ENCODE measurements around the gene AMIGO1.

Gene AMIGO1

GRCh38 chr1:109502364-109502851, 7.1 kb downstream of the AMIGO1 start:
- peaks cover 8% of the 10 kb centered on the region for H3K36me3 ChIP-seq (ENCODE audit: control insufficient read depth, insufficient read depth, low read length)
- no peaks in the 10 kb centered on the region for H3K9me3 ChIP-seq (ENCODE audit: control insufficient read depth, low read length)
- H3K4me1 ChIP-seq (ENCODE audit: control insufficient read depth, insufficient read depth, low read length, poor library complexity, severe bottlenecking): peaks cover 84% of the 10 kb centered on the region
- H3K27me3 ChIP-seq (replicated peaks; ENCODE audit: control insufficient read depth, insufficient read depth, low read length, poor library complexity, severe bottlenecking): no peaks in the 10 kb centered on the region
- peak overlapping the region; percentile 90 for H3K27ac ChIP-seq (ENCODE audit: insufficient read depth, low read length, poor library complexity, severe bottlenecking)
- H3K4me3 ChIP-seq (ENCODE audit: insufficient read depth, low read depth, low read length, poor library complexity, severe bottlenecking): peak overlapping the region; percentile 31
- DNase-seq: peak; percentile 24 to 55 (median 51)

GRCh38 chr1:109501644-109502363, 7.7 kb downstream of the AMIGO1 start:
- H3K27ac ChIP-seq (ENCODE audit: insufficient read depth, low read length, poor library complexity, severe bottlenecking): peak overlapping the region; percentile 90
- H3K9me3 ChIP-seq (ENCODE audit: control insufficient read depth, low read length): no peaks in the 10 kb centered on the region
- peaks cover 85% of the 10 kb centered on the region for H3K4me1 ChIP-seq (ENCODE audit: control insufficient read depth, insufficient read depth, low read length, poor library complexity, severe bottlenecking)
- H3K36me3 ChIP-seq (ENCODE audit: control insufficient read depth, insufficient read depth, low read length): peaks cover 15% of the 10 kb centered on the region
- peak overlapping the region; percentile 38 for H3K4me3 ChIP-seq (ENCODE audit: insufficient read depth, low read depth, low read length, poor library complexity, severe bottlenecking)
- no peak for DNase-seq
- no peaks in the 10 kb centered on the region for H3K27me3 ChIP-seq (replicated peaks; ENCODE audit: control insufficient read depth, insufficient read depth, low read length, poor library complexity, severe bottlenecking)

GRCh38 chr1:109500941-109501381, 8.6 kb downstream of the AMIGO1 start:
- Histone ChIP-seq H3K27ac (ENCODE audit: insufficient read depth, low read length, poor library complexity, severe bottlenecking) (peak overlapping the region; percentile 90), H3K4me3 (ENCODE audit: insufficient read depth, low read depth, low read length, poor library complexity, severe bottlenecking) (peak overlapping the region; percentile 3), H3K36me3 (ENCODE audit: control insufficient read depth, insufficient read depth, low read length) (peaks cover 23% of the 10 kb centered on the region), H3K9me3 (ENCODE audit: control insufficient read depth, low read length) (no peaks in the 10 kb centered on the region), H3K4me1 (ENCODE audit: control insufficient read depth, insufficient read depth, low read length, poor library complexity, severe bottlenecking) (peaks cover 81% of the 10 kb centered on the region), H3K27me3 (replicated peaks; ENCODE audit: control insufficient read depth, insufficient read depth, low read length, poor library complexity, severe bottlenecking) (no peaks in the 10 kb centered on the region)
- no peak for DNase-seq

GRCh38 chr1:109499661-109500536, 9.6 kb downstream of the AMIGO1 start:
- H3K27me3 ChIP-seq (replicated peaks; ENCODE audit: control insufficient read depth, insufficient read depth, low read length, poor library complexity, severe bottlenecking): no peaks in the 10 kb centered on the region
- H3K4me1 ChIP-seq (ENCODE audit: control insufficient read depth, insufficient read depth, low read length, poor library complexity, severe bottlenecking): peaks cover 81% of the 10 kb centered on the region
- peak overlapping the region; percentile 90 for H3K27ac ChIP-seq (ENCODE audit: insufficient read depth, low read length, poor library complexity, severe bottlenecking)
- H3K9me3 ChIP-seq (ENCODE audit: control insufficient read depth, low read length): no peaks in the 10 kb centered on the region
- H3K36me3 ChIP-seq (ENCODE audit: control insufficient read depth, insufficient read depth, low read length): peaks cover 28% of the 10 kb centered on the region
- peak in 2 of 3 donors; percentile 43 to 50 for DNase-seq
- H3K4me3 ChIP-seq (ENCODE audit: insufficient read depth, low read depth, low read length, poor library complexity, severe bottlenecking): no peak overlapping the region

- Histone ChIP-seq H3K4me1 (ENCODE audit: control insufficient read depth, insufficient read depth, low read length, poor library complexity, severe bottlenecking) (peaks cover 81% of the 10 kb centered on the region), H3K27me3 (replicated peaks; ENCODE audit: control insufficient read depth, insufficient read depth, low read length, poor library complexity, severe bottlenecking) (no peaks in the 10 kb centered on the region), H3K36me3 (ENCODE audit: control insufficient read depth, insufficient read depth, low read length) (peaks cover 28% of the 10 kb centered on the region), H3K27ac (ENCODE audit: insufficient read depth, low read length, poor library complexity, severe bottlenecking) (no peak overlapping the region), H3K4me3 (ENCODE audit: insufficient read depth, low read depth, low read length, poor library complexity, severe bottlenecking) (no peak overlapping the region), H3K9me3 (ENCODE audit: control insufficient read depth, low read length) (no peaks in the 10 kb centered on the region)
- DNase-seq: no peak
Measured at GRCh38 chr1:109499081-109499480, 10.4 kb downstream of the AMIGO1 start.

- Histone ChIP-seq H3K27ac (ENCODE audit: insufficient read depth, low read length, poor library complexity, severe bottlenecking) (peak overlapping the region; percentile 11), H3K27me3 (replicated peaks; ENCODE audit: control insufficient read depth, insufficient read depth, low read length, poor library complexity, severe bottlenecking) (no peaks in the 10 kb centered on the region), H3K9me3 (ENCODE audit: control insufficient read depth, low read length) (no peaks in the 10 kb centered on the region), H3K4me3 (ENCODE audit: insufficient read depth, low read depth, low read length, poor library complexity, severe bottlenecking) (no peak overlapping the region), H3K4me1 (ENCODE audit: control insufficient read depth, insufficient read depth, low read length, poor library complexity, severe bottlenecking) (peaks cover 78% of the 10 kb centered on the region), H3K36me3 (ENCODE audit: control insufficient read depth, insufficient read depth, low read length) (peaks cover 28% of the 10 kb centered on the region)
- no peak for DNase-seq
Measured at GRCh38 chr1:109498161-109498801, 11.2 kb downstream of the AMIGO1 start.

GRCh38 chr1:109497449-109498160, 11.9 kb downstream of the AMIGO1 start:
- no peak for DNase-seq
- H3K9me3 ChIP-seq (ENCODE audit: control insufficient read depth, low read length): no peaks in the 10 kb centered on the region
- peaks cover 74% of the 10 kb centered on the region for H3K4me1 ChIP-seq (ENCODE audit: control insufficient read depth, insufficient read depth, low read length, poor library complexity, severe bottlenecking)
- H3K27me3 ChIP-seq (replicated peaks; ENCODE audit: control insufficient read depth, insufficient read depth, low read length, poor library complexity, severe bottlenecking): no peaks in the 10 kb centered on the region
- peak overlapping the region; percentile 11 for H3K27ac ChIP-seq (ENCODE audit: insufficient read depth, low read length, poor library complexity, severe bottlenecking)
- H3K36me3 ChIP-seq (ENCODE audit: control insufficient read depth, insufficient read depth, low read length): peaks cover 28% of the 10 kb centered on the region
- H3K4me3 ChIP-seq (ENCODE audit: insufficient read depth, low read depth, low read length, poor library complexity, severe bottlenecking): no peak overlapping the region

GRCh38 chr1:109495738-109496137, 13.8 kb downstream of the AMIGO1 start:
- H3K9me3 ChIP-seq (ENCODE audit: control insufficient read depth, low read length): no peaks in the 10 kb centered on the region
- peaks cover 26% of the 10 kb centered on the region for H3K36me3 ChIP-seq (ENCODE audit: control insufficient read depth, insufficient read depth, low read length)
- H3K27ac ChIP-seq (ENCODE audit: insufficient read depth, low read length, poor library complexity, severe bottlenecking): no peak overlapping the region
- H3K27me3 ChIP-seq (replicated peaks; ENCODE audit: control insufficient read depth, insufficient read depth, low read length, poor library complexity, severe bottlenecking): no peaks in the 10 kb centered on the region
- DNase-seq: no peak
- H3K4me3 ChIP-seq (ENCODE audit: insufficient read depth, low read depth, low read length, poor library complexity, severe bottlenecking): no peak overlapping the region
- peaks cover 55% of the 10 kb centered on the region for H3K4me1 ChIP-seq (ENCODE audit: control insufficient read depth, insufficient read depth, low read length, poor library complexity, severe bottlenecking)

GRCh38 chr1:109493805-109494539, 15.6 kb downstream of the AMIGO1 start, which contains the start of gene CYB561D1:
Gene CYB561D1, plus strand, starts transcription at chr1:109494094. Its CDS starts 46 bp downstream, at chr1:109494140.
- peak within 1 kb of the TSS; percentile 76 for H3K27ac ChIP-seq (ENCODE audit: insufficient read depth, low read length, poor library complexity, severe bottlenecking)
- H3K9me3 ChIP-seq (ENCODE audit: control insufficient read depth, low read length): no peaks in the 10 kb centered on the region
- H3K4me1 ChIP-seq (ENCODE audit: control insufficient read depth, insufficient read depth, low read length, poor library complexity, severe bottlenecking): peaks cover 38% of the 10 kb centered on the region
- peak within 1 kb of the TSS; percentile 97 for H3K4me3 ChIP-seq (ENCODE audit: insufficient read depth, low read depth, low read length, poor library complexity, severe bottlenecking)
- DNase-seq: peak; percentile 78 to 81 (median 80)
- H3K36me3 ChIP-seq (ENCODE audit: control insufficient read depth, insufficient read depth, low read length): peaks cover 31% of the 10 kb centered on the region
- no peaks in the 10 kb centered on the region for H3K27me3 ChIP-seq (replicated peaks; ENCODE audit: control insufficient read depth, insufficient read depth, low read length, poor library complexity, severe bottlenecking)

All from effector memory CD4-positive, alpha-beta T cell (primary cell).